HG03095 (cell line): ENCODE results near the gene MINDY4.

Experiments
- ATAC-seq: cut with Tn5 transposase; IDR thresholded peaks from one replicate; pipeline ENCODE4 v1.9.1; 2021; ENCODE audit warnings: moderate library complexity; ENCODE audit not compliant: unreplicated experiment

The MINDY4 gene

GRCh38 chr7:30912986-30913811 lies 142.0 kb downstream of the MINDY4 start:
- ATAC-seq, result no peak

- no peak for ATAC-seq
Measured at GRCh38 chr7:30913821-30914515, 142.8 kb downstream of the MINDY4 start.

- no peak for ATAC-seq
Measured at GRCh38 chr7:30914596-30914995, 143.4 kb downstream of the MINDY4 start.

- ATAC-seq, result no peak
Measured at GRCh38 chr7:30915005-30915601, 143.9 kb downstream of the MINDY4 start.

GRCh38 chr7:30915751-30916150 lies 144.5 kb downstream of the MINDY4 start:
- no peak for ATAC-seq

GRCh38 chr7:30916255-30916654 lies 145.0 kb downstream of the MINDY4 start:
- no peak for ATAC-seq

GRCh38 chr7:30916767-30917166 lies 145.6 kb downstream of the MINDY4 start:
- ATAC-seq, result no peak

GRCh38 chr7:30917216-30917893 lies 146.1 kb downstream of the MINDY4 start:
- no peak for ATAC-seq

GRCh38 chr7:30918676-30919075 lies 147.5 kb downstream of the MINDY4 start:
- no peak for ATAC-seq

- ATAC-seq, result no peak
Measured at GRCh38 chr7:30920021-30920583, 148.9 kb downstream of the MINDY4 start.

GRCh38 chr7:30920584-30921539 lies 149.6 kb downstream of the MINDY4 start:
- no peak for ATAC-seq

GRCh38 chr7:30921540-30922401 lies 150.6 kb downstream of the MINDY4 start:
- ATAC-seq, result no peak

GRCh38 chr7:30922596-30922995 lies 151.4 kb downstream of the MINDY4 start:
- no peak for ATAC-seq

GRCh38 chr7:30923009-30923773 lies 152.0 kb downstream of the MINDY4 start:
- no peak for ATAC-seq

- no peak for ATAC-seq
Measured at GRCh38 chr7:30923774-30924413, 152.7 kb downstream of the MINDY4 start.

GRCh38 chr7:30924624-30925023 lies 153.4 kb downstream of the MINDY4 start:
- no peak for ATAC-seq

GRCh38 chr7:30925117-30925516 lies 153.9 kb downstream of the MINDY4 start:
- no peak for ATAC-seq

GRCh38 chr7:30925913-30926312 lies 154.7 kb downstream of the MINDY4 start:
- ATAC-seq, result no peak
